ENCODE results near the gene NLRP1. TPM values are rescaled to one million over a fixed set of nuclear protein-coding genes. Genes with fewer than 3 reads are reported as not detected.

The NLRP1 gene
- total RNA-seq, 4 donors from 2014 or later, result 3.6 to 7.7 (median 6.9) TPM

DNA sequence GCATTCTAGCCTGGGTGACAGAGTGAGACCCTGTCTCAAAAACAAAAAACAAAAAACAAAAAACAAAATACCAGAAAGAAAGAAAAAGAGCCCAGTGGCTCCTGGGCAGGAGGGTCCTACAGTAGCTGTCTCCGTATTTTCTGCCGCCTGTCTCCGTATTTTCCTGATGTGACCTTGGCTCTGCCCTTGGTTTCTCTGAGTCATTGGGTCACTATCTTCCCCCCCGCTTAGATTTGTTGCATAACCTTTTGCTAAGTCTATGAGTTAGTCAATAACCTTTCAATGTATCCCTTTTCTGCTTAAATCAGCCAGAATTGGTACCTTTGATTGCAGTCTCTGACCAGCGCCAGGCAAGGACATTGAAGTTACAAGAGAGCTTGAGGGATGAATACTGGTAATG is 61.1 kb downstream of the NLRP1 start:
- DNase-seq (no peak), ATAC-seq (no peak)
- intact Hi-C loops (cut with DNase I; ENCODE audit: low total_unique reads), result no loop called here
- Histone ChIP-seq H3K27ac (no peak overlapping the region), H3K36me3 (no peaks in the 10 kb centered on the region), H3K9me3 (no peaks in the 10 kb centered on the region), H3K4me3 (no peak overlapping the region), H3K4me1 (peaks cover 15 to 18% of the 10 kb centered on the region in 2 donors), H3K27me3 (no peaks in the 10 kb centered on the region)
- in situ Hi-C loops (cut with MboI; ENCODE audit: low sequenced_read_pairs in 4 of 4), result no loop called here
- TF ChIP-seq, protein P1, sequence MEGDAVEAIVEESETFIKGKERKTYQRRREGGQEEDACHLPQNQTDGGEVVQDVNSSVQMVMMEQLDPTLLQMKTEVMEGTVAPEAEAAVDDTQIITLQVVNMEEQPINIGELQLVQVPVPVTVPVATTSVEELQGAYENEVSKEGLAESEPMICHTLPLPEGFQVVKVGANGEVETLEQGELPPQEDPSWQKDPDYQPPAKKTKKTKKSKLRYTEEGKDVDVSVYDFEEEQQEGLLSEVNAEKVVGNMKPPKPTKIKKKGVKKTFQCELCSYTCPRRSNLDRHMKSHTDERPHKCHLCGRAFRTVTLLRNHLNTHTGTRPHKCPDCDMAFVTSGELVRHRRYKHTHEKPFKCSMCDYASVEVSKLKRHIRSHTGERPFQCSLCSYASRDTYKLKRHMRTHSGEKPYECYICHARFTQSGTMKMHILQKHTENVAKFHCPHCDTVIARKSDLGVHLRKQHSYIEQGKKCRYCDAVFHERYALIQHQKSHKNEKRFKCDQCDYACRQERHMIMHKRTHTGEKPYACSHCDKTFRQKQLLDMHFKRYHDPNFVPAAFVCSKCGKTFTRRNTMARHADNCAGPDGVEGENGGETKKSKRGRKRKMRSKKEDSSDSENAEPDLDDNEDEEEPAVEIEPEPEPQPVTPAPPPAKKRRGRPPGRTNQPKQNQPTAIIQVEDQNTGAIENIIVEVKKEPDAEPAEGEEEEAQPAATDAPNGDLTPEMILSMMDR (IDR thresholded peaks at IDR 0.05 in 4 of 5, conservative IDR thresholded peaks at IDR 0.05 in 1 of 5), result no peak
- no peak for TF ChIP-seq POLR2A (IDR thresholded peaks at IDR 0.05)

DNA sequence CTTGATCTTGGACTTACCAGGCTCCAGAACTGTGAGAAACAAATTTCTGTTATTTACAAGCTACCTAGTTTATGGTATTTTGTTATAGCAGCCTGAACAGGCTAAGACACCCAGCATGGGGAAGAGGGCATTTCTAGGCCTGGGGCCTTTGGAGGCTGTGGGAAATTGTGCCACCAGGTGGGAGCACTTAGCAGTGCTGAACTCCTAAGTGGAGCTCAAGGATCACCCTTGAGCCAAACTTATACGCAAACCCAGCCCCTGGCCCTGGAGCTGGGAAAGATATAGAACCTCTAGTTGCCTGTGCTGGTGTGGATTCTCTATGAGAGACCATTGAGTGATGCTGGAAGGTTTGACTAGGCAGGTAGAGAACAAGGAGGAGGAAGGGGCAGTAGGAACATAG is 61.8 kb downstream of the NLRP1 start:
- TF ChIP-seq, protein P1 (IDR thresholded peaks at IDR 0.05 in 4 of 5, conservative IDR thresholded peaks at IDR 0.05 in 1 of 5), result no peak
- TF ChIP-seq POLR2A (IDR thresholded peaks at IDR 0.05), result no peak
- Histone ChIP-seq H3K9me3 (no peaks in the 10 kb centered on the region), H3K27me3 (no peaks in the 10 kb centered on the region), H3K4me3 (no peak overlapping the region), H3K36me3 (no peaks in the 10 kb centered on the region), H3K4me1 (peaks cover 12 to 13% of the 10 kb centered on the region in 2 donors), H3K27ac (no peak overlapping the region)
- ATAC-seq, result no peak
- in situ Hi-C loops (cut with MboI; ENCODE audit: low sequenced_read_pairs in 4 of 4), result no loop called here
- DNase-seq, result no peak
- intact Hi-C loops (cut with DNase I; ENCODE audit: low total_unique reads), result no loop called here

DNA sequence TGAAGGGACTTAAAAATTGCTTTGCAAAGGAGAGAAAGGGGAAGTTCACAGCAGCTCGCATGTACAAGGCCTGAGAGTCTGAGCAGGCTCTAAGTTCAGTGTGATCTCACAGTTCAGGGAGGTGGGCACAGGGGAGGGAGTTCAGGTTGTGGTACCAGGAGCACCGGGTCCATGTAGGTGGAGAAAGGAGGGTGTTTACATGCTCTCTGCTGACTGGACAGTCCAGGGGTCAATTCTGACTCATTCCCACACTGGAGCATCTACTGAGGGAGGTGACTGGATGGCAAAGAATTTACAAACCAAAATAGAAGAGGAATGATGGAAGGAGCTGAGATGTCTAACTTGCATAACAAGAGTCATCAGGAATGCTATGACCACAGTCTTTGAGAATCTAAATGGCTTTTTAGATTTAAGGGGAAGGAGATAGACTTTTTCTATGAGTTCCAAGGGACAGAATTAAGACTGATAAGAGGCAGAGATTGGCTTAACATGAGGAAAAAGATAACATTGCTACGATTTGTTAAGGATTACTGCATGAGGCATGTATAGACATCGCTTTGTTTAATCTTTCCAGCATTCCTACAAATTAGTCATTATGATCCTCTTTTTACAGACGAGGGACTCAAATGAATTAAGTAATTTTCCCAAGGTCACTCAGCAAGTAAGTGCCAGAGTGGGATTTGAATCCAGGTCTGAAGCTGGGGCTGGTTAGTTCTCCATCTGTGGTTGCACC is 68.1 kb downstream of the NLRP1 start:
- H3K4me3 ChIP-seq, result no peak overlapping the region
- H3K4me1 ChIP-seq, result no peaks in the 10 kb centered on the region
- DNase-seq, result no peak
- in situ Hi-C loops (cut with MboI; ENCODE audit: low sequenced_read_pairs in 4 of 4), result no loop called here
- intact Hi-C loops (cut with DNase I; ENCODE audit: low total_unique reads), result no loop called here
- no peaks in the 10 kb centered on the region for H3K9me3 ChIP-seq
- H3K27me3 ChIP-seq, result no peaks in the 10 kb centered on the region
- H3K27ac ChIP-seq, result no peak overlapping the region
- H3K36me3 ChIP-seq, result no peaks in the 10 kb centered on the region
- TF ChIP-seq POLR2A (IDR thresholded peaks at IDR 0.05), result no peak
- TF ChIP-seq, protein P1 (IDR thresholded peaks at IDR 0.05 in 4 of 5, conservative IDR thresholded peaks at IDR 0.05 in 1 of 5), result no peak
- peak; percentile 45 to 55 for ATAC-seq

DNA sequence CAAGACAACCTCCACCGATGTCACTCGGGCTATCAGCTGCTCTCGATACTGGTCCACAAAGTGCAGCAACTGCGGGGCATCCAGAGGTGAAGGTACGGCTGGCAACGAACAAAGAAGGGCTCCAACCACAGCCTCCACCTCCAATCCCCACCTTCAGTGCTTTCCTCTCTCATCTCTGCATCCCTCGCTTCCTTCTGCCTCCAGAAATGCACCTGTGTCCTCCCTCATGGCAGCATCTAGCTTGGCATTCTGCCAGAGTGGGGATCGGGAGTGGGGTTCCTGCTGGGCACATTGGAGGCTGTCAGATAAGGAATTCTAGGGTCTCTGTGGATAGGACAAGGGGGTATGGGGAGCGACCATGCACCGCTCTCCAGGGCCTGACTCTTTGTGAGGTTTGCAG is 69.3 kb downstream of the NLRP1 start:
- no peak for TF ChIP-seq POLR2A (IDR thresholded peaks at IDR 0.05)
- TF ChIP-seq, protein P1 (IDR thresholded peaks at IDR 0.05 in 4 of 5, conservative IDR thresholded peaks at IDR 0.05 in 1 of 5), result no peak
- no peaks in the 10 kb centered on the region for H3K36me3 ChIP-seq
- DNase-seq (no peak), ATAC-seq (no peak)
- no peaks in the 10 kb centered on the region for H3K27me3 ChIP-seq
- no peaks in the 10 kb centered on the region for H3K9me3 ChIP-seq
- in situ Hi-C loops (cut with MboI; ENCODE audit: low sequenced_read_pairs in 4 of 4) (no loop called here), intact Hi-C loops (cut with DNase I; ENCODE audit: low total_unique reads) (no loop called here)
- H3K4me1 ChIP-seq, result no peaks in the 10 kb centered on the region
- no peak overlapping the region for H3K27ac ChIP-seq
- no peak overlapping the region for H3K4me3 ChIP-seq

DNA sequence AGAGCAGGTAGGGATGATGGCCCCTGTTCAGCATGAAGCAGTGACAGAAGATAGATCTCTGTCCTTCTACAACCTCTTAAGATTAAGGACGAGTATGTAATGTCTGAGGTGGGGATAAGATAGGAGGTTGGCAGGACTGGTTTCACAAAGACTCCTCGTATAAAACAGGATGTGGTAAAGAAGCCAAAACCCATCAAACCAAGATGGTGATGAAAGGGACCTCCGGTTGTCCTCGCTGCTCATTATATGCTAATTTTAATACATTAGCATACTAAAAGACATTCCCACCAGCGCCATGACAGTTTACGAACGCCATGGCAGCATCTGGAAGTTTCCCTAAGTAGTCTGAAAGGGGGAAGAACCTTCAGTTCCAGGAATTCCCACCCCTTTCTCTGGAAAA is 70.7 kb downstream of the NLRP1 start:
- Histone ChIP-seq H3K27me3 (no peaks in the 10 kb centered on the region), H3K27ac (no peak overlapping the region), H3K4me3 (no peak overlapping the region), H3K9me3 (no peaks in the 10 kb centered on the region), H3K4me1 (no peaks in the 10 kb centered on the region), H3K36me3 (no peaks in the 10 kb centered on the region)
- DNase-seq (no peak), ATAC-seq (no peak)
- in situ Hi-C loops (cut with MboI; ENCODE audit: low sequenced_read_pairs in 4 of 4) (no loop called here), intact Hi-C loops (cut with DNase I; ENCODE audit: low total_unique reads) (no loop called here)
- TF ChIP-seq POLR2A (IDR thresholded peaks at IDR 0.05), result no peak
- TF ChIP-seq, protein P1 (IDR thresholded peaks at IDR 0.05 in 4 of 5, conservative IDR thresholded peaks at IDR 0.05 in 1 of 5), result no peak
